B cell (primary cell): ENCODE measurements around the gene G0S2. TPM values are rescaled to one million over a fixed set of nuclear protein-coding genes. Genes with fewer than 3 reads are reported as not detected.

Experiments
- ATAC-seq: fragments of 200-7000 bp; cut with Tn5 transposase; one replicate; pipeline ENCODE4 v1.10.0; 2021; ENCODE audit warnings: low read depth, mild to moderate bottlenecking, moderate number of reproducible peaks, moderate library complexity
- CTCF ChIA-PET: fragments of 350-600 bp; sonication (Branson Sonifier 250); formaldehyde crosslinking; loops from one replicate; lab custom pipeline; 2021; ENCODE audit warnings: antibody characterized with exemption, inconsistent platforms; lab: Charles Lee
- POLR2A ChIA-PET: fragments of 350-600 bp; sonication (Branson Sonifier 250); formaldehyde crosslinking; loops from one replicate; lab custom pipeline; 2021; ENCODE audit warnings: antibody characterized with exemption; lab: Charles Lee
- DNase-seq: peaks from one replicate; pipeline ENCODE4 v3.0.0; 2013
- H2AFZ ChIP-seq: 2 replicates; pipeline ENCODE4 v1.6.1; 2012; ENCODE audit warnings: mild to moderate bottlenecking, low read depth, low read length; ENCODE audit not compliant: insufficient read depth, poor library complexity, severe bottlenecking
- H3K27ac ChIP-seq, 2 donors: 1 replicate in 1 of 2; 2 replicates in 1 of 2; pipeline ENCODE4 v1.5.1; 2012 to 2013; ENCODE audit warnings: low read length in 2 of 2, mild to moderate bottlenecking in 2 of 2, moderate library complexity in 1 of 2
- H3K27me3 ChIP-seq, 4 experiments: fragments of 200-600 bp in 1 of 4; sonication (generic) in 1 of 4; replicated peaks in 1 of 4; 1 replicate in 2 of 4; 2 replicates in 2 of 4; pipeline versions ENCODE4 v1.6.1 to v1.7.0; 2013 to 2016; ENCODE audit warnings: low read length in 3 of 4, mild to moderate bottlenecking in 2 of 4, mixed read lengths in 1 of 4, moderate library complexity in 1 of 4; ENCODE audit not compliant: insufficient read depth in 4 of 4, control insufficient read depth in 3 of 4; ENCODE audit errors: control extremely low read depth in 1 of 4
- H3K36me3 ChIP-seq, 2 experiments: replicated peaks in 1 of 2; 1 replicate in 1 of 2; 2 replicates in 1 of 2; pipeline versions ENCODE4 v1.6.1 to v1.7.1; 2013; ENCODE audit warnings: low read length in 1 of 2; ENCODE audit not compliant: insufficient read depth in 2 of 2, control insufficient read depth in 1 of 2; ENCODE audit errors: control extremely low read depth in 1 of 2, extremely low read depth in 1 of 2
- H3K4me1 ChIP-seq, 2 donors: fragments of 200-600 bp in 1 of 2; sonication (generic) in 1 of 2; 1 replicate in 1 of 2; 2 replicates in 1 of 2; pipeline versions ENCODE4 v1.5.1 to v1.6.1; 2013 to 2017; ENCODE audit warnings: low read length in 2 of 2; ENCODE audit not compliant: control insufficient read depth in 2 of 2, insufficient read depth in 2 of 2
- H3K4me2 ChIP-seq: replicated peaks from 2 replicates; pipeline ENCODE3; 2012; ENCODE audit warnings: mild to moderate bottlenecking, low read depth, low read length; ENCODE audit not compliant: poor library complexity, severe bottlenecking
- H3K4me3 ChIP-seq, 5 experiments: fragments of 200-600 bp in 1 of 5; sonication (generic) in 1 of 5; 1 replicate in 3 of 5; 2 replicates in 2 of 5; pipeline versions ENCODE4 v1.5.1 to v1.7.0; 2011 to 2016; ENCODE audit warnings: low read length in 4 of 5, mild to moderate bottlenecking in 4 of 5, low read depth in 2 of 5, control low read depth in 1 of 5, moderate library complexity in 1 of 5; ENCODE audit not compliant: insufficient read depth in 1 of 5; ENCODE audit errors: control extremely low read depth in 1 of 5, extremely low read depth in 1 of 5
- H3K79me2 ChIP-seq: fragments of 200-600 bp; sonication (generic); one replicate; pipeline ENCODE4 v1.6.0; 2016; ENCODE audit warnings: low read length; ENCODE audit not compliant: control insufficient read depth, insufficient read depth
- H3K9ac ChIP-seq: fragments of 200-600 bp; sonication (generic); 2 replicates; pipeline ENCODE4 v1.6.1; 2017; ENCODE audit warnings: mild to moderate bottlenecking, low read length, moderate library complexity
- H3K9me3 ChIP-seq, 3 donors: one replicate each; pipeline versions ENCODE4 v1.6.1 to v1.7.1; 2013; ENCODE audit warnings: low read length in 2 of 3; ENCODE audit not compliant: control insufficient read depth in 2 of 3, insufficient read depth in 1 of 3; ENCODE audit errors: control extremely low read depth in 1 of 3
- H4K20me1 ChIP-seq: 2 replicates; pipeline ENCODE4 v1.6.0; 2012; ENCODE audit warnings: mild to moderate bottlenecking, low read length; ENCODE audit not compliant: insufficient read depth, control insufficient read depth, poor library complexity, severe bottlenecking
- H3K27ac Mint-ChIP-seq: one replicate; pipeline ENCODE4 v1.8.0; 2021; ENCODE audit warnings: mixed read lengths
- H3K27me3 Mint-ChIP-seq: one replicate; pipeline ENCODE4 v1.8.0; 2021; ENCODE audit warnings: mixed read lengths
- H3K4me1 Mint-ChIP-seq: one replicate; pipeline ENCODE4 v1.8.0; 2021; ENCODE audit warnings: mixed read lengths
- H3K4me3 Mint-ChIP-seq: one replicate; pipeline ENCODE4 v1.8.0; 2021; ENCODE audit warnings: mixed read lengths
- H3K9me3 Mint-ChIP-seq: one replicate; pipeline ENCODE4 v1.8.0; 2022; ENCODE audit warnings: mixed read lengths; ENCODE audit not compliant: insufficient read depth
- CTCF ChIP-seq: fragments of 200-600 bp; IDR thresholded peaks from one replicate; pipeline ENCODE4 v1.8.0; 2022; ENCODE audit warnings: antibody characterized with exemption, mild to moderate bottlenecking
- EZH2 ChIP-seq: IDR thresholded peaks from 2 replicates; pipeline ENCODE4 v1.6.1; 2012; ENCODE audit warnings: borderline replicate concordance, low read depth, mild to moderate bottlenecking, moderate library complexity, low read length; ENCODE audit not compliant: insufficient read depth, poor library complexity, severe bottlenecking
- WGBS: methylation state at CpG from one replicate; pipeline ENCODE4 v1.1.5; 2013; ENCODE audit warnings: missing lambda C conversion rate; ENCODE audit not compliant: insufficient coverage; 5-methylcytosine and 5-hydroxymethylcytosine counted together
- intact Hi-C: fragments of 100-400 bp; cut with micrococcal nuclease; formaldehyde crosslinking; loops from one replicate; pipeline ENCODE4 v1.10.0; 2022
- polyA plus RNA-seq: library from polyadenylated mRNA; depleted of rRNA; stranded (reverse); fragments of >200 nt; gene quantifications from 2 replicates; pipeline ENCODE4 v1.2.3, GENCODE V29; 2012
- total RNA-seq, 2 donors: library from RNA; stranded (reverse); fragments of 120-200 nt in 1 of 2; gene quantifications; 1 replicate in 1 of 2; 2 replicates in 1 of 2; pipeline versions ENCODE4 v1.2.3 to v1.2.4, GENCODE V29; 2013 to 2022

G0S2 gene
- total and polyA plus RNA-seq, 2 donors (not counting 1 experiment from before 2014, with no cell fraction given) = 6.2 TPM; not detected in 1

DNA sequence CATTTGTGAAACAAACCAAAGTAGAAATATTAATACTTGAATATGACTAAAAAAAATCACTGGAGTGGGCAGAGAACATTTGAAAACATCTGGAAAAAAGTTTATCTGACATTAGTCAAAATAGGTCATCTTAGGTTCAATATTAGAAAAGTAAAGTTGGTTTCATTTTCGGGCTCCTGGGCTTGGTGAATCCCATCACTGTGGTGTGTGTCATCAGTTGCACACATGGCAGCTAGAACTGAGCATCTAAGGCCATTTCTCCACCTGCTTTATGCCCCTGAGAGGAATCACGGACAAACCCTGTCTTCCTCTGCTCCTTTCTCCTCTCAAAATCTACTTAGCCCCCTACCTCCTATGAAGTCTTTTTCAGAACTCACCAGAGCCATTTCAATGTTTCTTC lies 34.9 kb downstream of the G0S2 start:
- intact Hi-C loops = no loop called here
- no peaks in the 10 kb centered on the region for H4K20me1 ChIP-seq
- POLR2A ChIA-PET = no interaction called here
- H3K27me3 ChIP-seq = peaks cover 0 to 2% (median 0%) of the 10 kb centered on the region in 4 experiments
- WGBS = 60% methylated on average over 1 of the region's 2 CpGs
- no peak for ATAC-seq
- Mint-ChIP-seq H3K4me3 (no peak overlapping the region), H3K4me1 (no peaks in the 10 kb centered on the region), H3K27me3 (peaks cover 19% of the 10 kb centered on the region), H3K9me3 (no peaks in the 10 kb centered on the region), H3K27ac (no peak overlapping the region)
- no peaks in the 10 kb centered on the region for H3K9me3 ChIP-seq
- no peak overlapping the region for H3K9ac ChIP-seq
- CTCF ChIA-PET = no interaction called here
- no peak overlapping the region for H3K4me2 ChIP-seq
- H3K79me2 ChIP-seq = no peaks in the 10 kb centered on the region
- no peaks in the 10 kb centered on the region for H3K4me1 ChIP-seq
- H3K4me3 ChIP-seq = no peak overlapping the region
- H3K27ac ChIP-seq = no peak overlapping the region
- no peak overlapping the region for H2AFZ ChIP-seq
- H3K36me3 ChIP-seq = no peaks in the 10 kb centered on the region
- TF ChIP-seq CTCF (no peak), EZH2 (no peak)
- no peak for DNase-seq

DNA sequence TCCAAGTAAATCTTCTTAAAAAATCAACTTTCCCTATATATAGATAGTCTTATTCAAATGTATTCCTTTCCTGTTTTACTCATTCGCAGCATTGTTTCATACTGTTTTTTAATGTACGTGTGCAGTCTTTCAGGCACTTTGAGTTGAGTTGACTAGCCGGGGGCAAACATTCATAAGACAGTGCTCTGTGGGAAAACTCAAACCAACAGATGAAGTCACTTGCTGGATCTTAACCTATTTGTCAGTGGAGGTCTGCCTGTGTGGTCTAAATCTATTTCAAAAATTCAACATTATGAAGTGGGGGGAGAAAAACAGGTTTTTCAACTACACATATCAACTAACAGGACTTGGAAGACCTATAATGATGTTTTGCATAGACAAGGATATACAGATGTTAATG lies 35.6 kb downstream of the G0S2 start:
- H3K4me1 Mint-ChIP-seq = no peaks in the 10 kb centered on the region
- CTCF ChIA-PET = no interaction called here

More for the DNA sequence above, 35.6 kb downstream of the G0S2 start:
- Mint-ChIP-seq H3K27ac (no peak overlapping the region), H3K27me3 (peaks cover 19% of the 10 kb centered on the region), H3K9me3 (no peaks in the 10 kb centered on the region), H3K4me3 (no peak overlapping the region)
- Histone ChIP-seq H3K9ac (no peak overlapping the region), H3K4me3 (no peak overlapping the region), H3K9me3 (no peaks in the 10 kb centered on the region), H3K4me2 (no peak overlapping the region), H3K27me3 (no peaks in the 10 kb centered on the region), H3K36me3 (no peaks in the 10 kb centered on the region), H3K79me2 (no peaks in the 10 kb centered on the region), H3K4me1 (no peaks in the 10 kb centered on the region), H4K20me1 (no peaks in the 10 kb centered on the region), H2AFZ (no peak overlapping the region), H3K27ac (no peak overlapping the region)
- POLR2A ChIA-PET = no interaction called here
- TF ChIP-seq CTCF = no peak
- no peak for TF ChIP-seq EZH2
- 93% methylated on average over 2 of the region's 3 CpGs for WGBS
- intact Hi-C loops = no loop called here
- DNase-seq (no peak), ATAC-seq (no peak)
